ENCODE data around the gene ZSWIM5.

DNA sequence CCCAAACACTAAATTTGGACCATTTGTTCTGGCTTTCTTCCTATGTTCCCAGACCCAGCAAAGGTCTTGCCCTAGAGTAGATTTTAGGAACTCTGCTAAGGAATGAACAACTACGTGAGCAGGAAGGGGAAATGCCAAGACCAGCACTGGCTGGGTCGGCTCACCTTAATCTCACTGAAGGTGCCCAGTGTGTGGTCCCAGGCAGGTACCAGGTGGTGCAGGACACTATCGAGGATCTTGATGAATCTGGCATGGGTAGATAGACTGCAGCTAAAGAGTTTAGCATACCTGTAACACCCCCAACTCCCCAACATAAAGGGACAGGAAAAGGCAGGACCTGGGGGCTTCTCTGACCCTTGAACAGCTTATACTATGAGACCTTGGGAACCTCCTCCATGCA, 198.3 kb downstream of the ZSWIM5 start:
- TF ChIP-seq, protein P1, sequence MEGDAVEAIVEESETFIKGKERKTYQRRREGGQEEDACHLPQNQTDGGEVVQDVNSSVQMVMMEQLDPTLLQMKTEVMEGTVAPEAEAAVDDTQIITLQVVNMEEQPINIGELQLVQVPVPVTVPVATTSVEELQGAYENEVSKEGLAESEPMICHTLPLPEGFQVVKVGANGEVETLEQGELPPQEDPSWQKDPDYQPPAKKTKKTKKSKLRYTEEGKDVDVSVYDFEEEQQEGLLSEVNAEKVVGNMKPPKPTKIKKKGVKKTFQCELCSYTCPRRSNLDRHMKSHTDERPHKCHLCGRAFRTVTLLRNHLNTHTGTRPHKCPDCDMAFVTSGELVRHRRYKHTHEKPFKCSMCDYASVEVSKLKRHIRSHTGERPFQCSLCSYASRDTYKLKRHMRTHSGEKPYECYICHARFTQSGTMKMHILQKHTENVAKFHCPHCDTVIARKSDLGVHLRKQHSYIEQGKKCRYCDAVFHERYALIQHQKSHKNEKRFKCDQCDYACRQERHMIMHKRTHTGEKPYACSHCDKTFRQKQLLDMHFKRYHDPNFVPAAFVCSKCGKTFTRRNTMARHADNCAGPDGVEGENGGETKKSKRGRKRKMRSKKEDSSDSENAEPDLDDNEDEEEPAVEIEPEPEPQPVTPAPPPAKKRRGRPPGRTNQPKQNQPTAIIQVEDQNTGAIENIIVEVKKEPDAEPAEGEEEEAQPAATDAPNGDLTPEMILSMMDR (IDR thresholded peaks at IDR 0.05 in 8 of 11, conservative IDR thresholded peaks at IDR 0.05 in 3 of 11): no peak
- no peak for TF ChIP-seq POLR2A (IDR thresholded peaks at IDR 0.05)
